Panc1 (cell line): Measurements from ENCODE around the gene AGAP2. TPM values are rescaled to one million over a fixed set of nuclear protein-coding genes. Genes with fewer than 3 reads are reported as not detected.

ENCODE experiments used
- ATAC-seq: fragments of 200-7000 bp; cut with Tn5 transposase; 2 replicates; pipeline ENCODE4 v1.9.1; 2020; ENCODE audit warnings: mild to moderate bottlenecking, moderate library complexity
- BruUV-seq: library from RNA; stranded (reverse); fragments of 400-500 nt; replicated peaks from 2 replicates; lab custom pipeline; 2021; lab: Mats Ljungman, UMichigan
- CTCF ChIA-PET: fragments of 300-600 bp; sonication (Branson Sonifier 250); formaldehyde crosslinking; loops from one replicate; lab custom pipeline; 2022; ENCODE audit warnings: antibody characterized with exemption; lab: Charles Lee
- POLR2A ChIA-PET: fragments of 300-600 bp; sonication (Branson Sonifier 250); formaldehyde crosslinking; loops from one replicate; lab custom pipeline; 2022; ENCODE audit warnings: antibody characterized with exemption; lab: Charles Lee
- DNase-seq: peaks from one replicate; pipeline ENCODE4 v3.0.0-alpha.2; 2010; ENCODE audit warnings: low read depth, low spot score
- H3K27ac ChIP-seq: 2 replicates; pipeline ENCODE4 v1.5.1; 2011; ENCODE audit warnings: mild to moderate bottlenecking, low read length, inconsistent platforms
- H3K27me3 ChIP-seq: fragments of 200-500 bp; sonication (Bioruptor generic); 2 replicates; pipeline ENCODE4 v1.6.0; 2014; ENCODE audit warnings: low read length, inconsistent platforms; ENCODE audit not compliant: control insufficient read depth, insufficient read depth
- H3K36me3 ChIP-seq: fragments of 200-500 bp; sonication (Bioruptor generic); 2 replicates; pipeline ENCODE4 v1.5.1; 2014; ENCODE audit warnings: inconsistent platforms, mild to moderate bottlenecking, low read length, moderate library complexity; ENCODE audit not compliant: control insufficient read depth, insufficient read depth
- H3K4me1 ChIP-seq: 2 replicates; pipeline ENCODE4 v1.5.1; 2011; ENCODE audit warnings: inconsistent platforms, mild to moderate bottlenecking, low read length, moderate library complexity; ENCODE audit not compliant: control insufficient read depth, insufficient read depth
- H3K4me3 ChIP-seq, 2 experiments: 2 replicates each; pipeline ENCODE4 v1.5.1; 2011 to 2012; ENCODE audit warnings: low read depth in 2 of 2, low read length in 2 of 2, mild to moderate bottlenecking in 2 of 2, inconsistent platforms in 1 of 2, moderate library complexity in 1 of 2
- H3K9me3 ChIP-seq: fragments of 200-500 bp; sonication (Bioruptor generic); 2 replicates; pipeline ENCODE4 v1.5.1; 2014; ENCODE audit warnings: low read depth, mild to moderate bottlenecking, inconsistent platforms, low read length, moderate library complexity; ENCODE audit not compliant: control insufficient read depth, insufficient read depth
- CTCF ChIP-seq: fragments of 450-650 bp; IDR thresholded peaks from 2 replicates; pipeline ENCODE4 v1.5.1; 2017; ENCODE audit warnings: mild to moderate bottlenecking
- POLR2AphosphoS5 ChIP-seq: IDR thresholded peaks from 2 replicates; pipeline ENCODE4 v1.6.1; 2012; ENCODE audit warnings: mild to moderate bottlenecking, low read depth, low read length, moderate library complexity
- REST ChIP-seq, 2 experiments: IDR thresholded peaks; 2 replicates each; pipeline ENCODE4 v1.6.1; 2011 to 2012; ENCODE audit warnings: low read depth in 2 of 2, control low read depth in 1 of 2, low read length in 1 of 2, mild to moderate bottlenecking in 1 of 2, moderate library complexity in 1 of 2; ENCODE audit not compliant: insufficient read depth in 1 of 2
- SIN3A ChIP-seq: IDR thresholded peaks from 2 replicates; pipeline ENCODE4 v1.6.1; 2012; ENCODE audit warnings: low read depth, mild to moderate bottlenecking, low read length, moderate library complexity, borderline replicate concordance; ENCODE audit not compliant: insufficient read depth
- TCF7L2 ChIP-seq: IDR thresholded peaks from 2 replicates; pipeline ENCODE4 v1.6.1; 2011; ENCODE audit warnings: mild to moderate bottlenecking, low read depth, low read length, inconsistent platforms
- in situ Hi-C: cut with HindIII; loops from 2 replicates; pipeline ENCODE4 v1.10.0; 2016; ENCODE audit warnings: low sequenced_read_pairs, low pct_unique_long_range_greater_than_20kb
- intact Hi-C: fragments of 100-400 bp; cut with micrococcal nuclease; formaldehyde crosslinking; loops from one replicate; pipeline ENCODE4 v1.10.0; 2022; ENCODE audit not compliant: unreplicated experiment
- total RNA-seq: library from RNA; stranded (reverse); gene quantifications from one replicate; pipeline ENCODE4 v1.2.1, GENCODE V29; 2021; ENCODE audit not compliant: unreplicated experiment

Gene AGAP2
- total RNA-seq, 1 experiment from 2014 or later = 0.49 TPM

GRCh38 chr12:57717131-57717530 is 21.4 kb downstream of the AGAP2 start:
- ChIA-PET CTCF (interaction anchor here (0.9 kb wide), 1 partner anchor 9 kb away, joined by 3 read pairs; no protein-coding TSS in a partner anchor), POLR2A (no interaction called here)
- no TSS peak for BruUV-seq

GRCh38 chr12:57716305-57716704 is 22.2 kb downstream of the AGAP2 start:
- H3K9me3 ChIP-seq = no peaks in the 10 kb centered on the region
- intact Hi-C loops = no loop called here
- in situ Hi-C loops = no loop called here
- BruUV-seq = no TSS peak
- no peak overlapping the region for H3K27ac ChIP-seq
- ChIA-PET POLR2A (no interaction called here), CTCF (no interaction called here)
- H3K4me3 ChIP-seq = no peak overlapping the region
- H3K36me3 ChIP-seq = no peaks in the 10 kb centered on the region; the same call in 1 of the 2 replicates
- DNase-seq = no peak
- H3K4me1 ChIP-seq = no peaks in the 10 kb centered on the region
- H3K27me3 ChIP-seq = no peaks in the 10 kb centered on the region
- TF ChIP-seq SIN3A (no peak), TCF7L2 (no peak), CTCF (no peak), REST (IDR thresholded peaks at IDR 0.05; ENCODE audit: insufficient read depth in 1 of 2, low read depth in 2 of 2, low read length in 1 of 2) (no peak), POLR2AphosphoS5 (no peak)
- no peak for ATAC-seq

More at GRCh38 chr12:57717131-57717530, 21.4 kb downstream of the AGAP2 start:
- H3K36me3 ChIP-seq = no peaks in the 10 kb centered on the region; the same call in 1 of the 2 replicates
- H3K4me3 ChIP-seq = no peak overlapping the region
- H3K27me3 ChIP-seq = no peaks in the 10 kb centered on the region
- no peaks in the 10 kb centered on the region for H3K4me1 ChIP-seq
- DNase-seq = no peak
- intact Hi-C loops = no loop called here
- no peak for TF ChIP-seq REST (IDR thresholded peaks at IDR 0.05; ENCODE audit: insufficient read depth in 1 of 2, low read depth in 2 of 2, low read length in 1 of 2)
- no peaks in the 10 kb centered on the region for H3K9me3 ChIP-seq
- no peak for ATAC-seq
- in situ Hi-C loops = no loop called here
- H3K27ac ChIP-seq = no peak overlapping the region
